IMR-90 (cell line): ENCODE measurements around the gene CDK5.

Experiments
- BHLHE40 ChIP-seq: fragments of 150-350 bp; IDR thresholded peaks from 2 replicates; pipeline ENCODE4 v1.6.1; 2016; ENCODE audit warnings: mild to moderate bottlenecking, low read depth, low read length
- CTCF ChIP-seq: conservative IDR thresholded peaks from 2 replicates; pipeline ENCODE4 v1.5.1; 2012; ENCODE audit warnings: mild to moderate bottlenecking, low read depth, low read length, improper control_type of control experiment
- FOS ChIP-seq: fragments of 150-350 bp; IDR thresholded peaks from 2 replicates; pipeline ENCODE4 v1.6.1; 2016; ENCODE audit warnings: low read depth, low read length
- MAFK ChIP-seq: IDR thresholded peaks from 2 replicates; pipeline ENCODE4 v1.6.1; 2012; ENCODE audit warnings: low read depth, low read length, improper control_type of control experiment
- MAZ ChIP-seq: IDR thresholded peaks from 2 replicates; pipeline ENCODE4 v1.6.1; 2012; ENCODE audit warnings: low read depth, mild to moderate bottlenecking, low read length, improper control_type of control experiment, moderate library complexity, borderline replicate concordance
- MXI1 ChIP-seq: IDR thresholded peaks from 2 replicates; pipeline ENCODE4 v1.6.1; 2012; ENCODE audit warnings: low read depth, mild to moderate bottlenecking, low read length, moderate library complexity, borderline replicate concordance
- POLR2A ChIP-seq: IDR thresholded peaks from 2 replicates; pipeline ENCODE4 v1.6.1; 2012; ENCODE audit warnings: mild to moderate bottlenecking, low read depth, low read length
- RCOR1 ChIP-seq: IDR thresholded peaks from 2 replicates; pipeline ENCODE4 v1.6.1; 2012; ENCODE audit warnings: mild to moderate bottlenecking, low read length, improper control_type of control experiment; ENCODE audit not compliant: insufficient replicate concordance

GRCh38 chr7:151102991-151103390 lies 45.3 kb upstream of the CDK5 start:
- TF ChIP-seq CTCF (no peak), POLR2A (no peak), MXI1 (no peak), BHLHE40 (no peak), FOS (no peak), RCOR1 (no peak), MAZ (no peak), MAFK (no peak)
